Testis (tissue), 2 donors: Measurements from ENCODE around the gene DCAKD.

Experiments used
- CTCF ChIP-seq, 3 experiments: fragments of 450-650 bp in 2 of 3; fragments of 200-600 bp in 1 of 3; sonication (generic) in 1 of 3; IDR thresholded peaks; one replicate each; pipeline ENCODE4 v1.5.1; 2016 to 2019; ENCODE audit warnings: antibody characterized with exemption in 3 of 3, mild to moderate bottlenecking in 2 of 3, moderate library complexity in 1 of 3
- POLR2A ChIP-seq: fragments of 450-650 bp; IDR thresholded peaks from one replicate; pipeline ENCODE4 v1.6.1; 2017; ENCODE audit warnings: antibody characterized with exemption, mild to moderate bottlenecking, moderate library complexity

- no peak for TF ChIP-seq CTCF (IDR thresholded peaks at IDR 0.05)
- TF ChIP-seq POLR2A: no peak
Measured at GRCh38 chr17:44996304-44996703, 55.1 kb downstream of the DCAKD start.
